NB4 (cell line): Measurements from ENCODE around the gene HELB.

Experiments
- MYC ChIP-seq: IDR thresholded peaks from 2 replicates; pipeline ENCODE4 v1.6.1; 2011; ENCODE audit warnings: low read depth, low read length
- POLR2A ChIP-seq: IDR thresholded peaks from 2 replicates; pipeline ENCODE4 v1.6.1; 2011; ENCODE audit warnings: mild to moderate bottlenecking; ENCODE audit not compliant: insufficient read length; ENCODE audit errors: extremely low read depth
- TF ChIP-seq, protein P1 (sequence below): IDR thresholded peaks from one replicate; pipeline ENCODE4 v1.5.1; 2012; ENCODE audit warnings: low read depth, low read length
- TF ChIP-seq, protein P2 (sequence below): IDR thresholded peaks from 2 replicates; pipeline ENCODE4 v1.6.1; 2011; ENCODE audit warnings: low read depth, low read length

DNA sequence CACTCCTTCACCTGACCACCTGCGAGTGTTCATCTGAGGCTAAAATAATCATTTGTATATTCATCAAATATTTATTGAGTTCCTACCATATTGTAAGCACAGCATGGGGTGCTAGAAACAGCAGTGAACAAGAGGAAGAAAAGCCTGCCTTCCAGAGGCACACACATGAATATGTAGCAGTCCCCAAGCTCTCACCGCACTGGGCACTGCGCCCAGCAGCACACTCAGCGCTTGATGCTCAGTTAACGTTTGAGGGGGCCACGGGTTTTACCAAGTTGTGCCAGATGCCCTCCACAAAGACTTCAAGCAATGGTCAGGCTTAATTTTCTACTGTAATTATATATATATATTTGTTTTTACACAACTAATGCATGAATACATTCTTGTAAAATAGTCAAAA is 52.0 kb downstream of the HELB start:
- TF ChIP-seq, protein P1, sequence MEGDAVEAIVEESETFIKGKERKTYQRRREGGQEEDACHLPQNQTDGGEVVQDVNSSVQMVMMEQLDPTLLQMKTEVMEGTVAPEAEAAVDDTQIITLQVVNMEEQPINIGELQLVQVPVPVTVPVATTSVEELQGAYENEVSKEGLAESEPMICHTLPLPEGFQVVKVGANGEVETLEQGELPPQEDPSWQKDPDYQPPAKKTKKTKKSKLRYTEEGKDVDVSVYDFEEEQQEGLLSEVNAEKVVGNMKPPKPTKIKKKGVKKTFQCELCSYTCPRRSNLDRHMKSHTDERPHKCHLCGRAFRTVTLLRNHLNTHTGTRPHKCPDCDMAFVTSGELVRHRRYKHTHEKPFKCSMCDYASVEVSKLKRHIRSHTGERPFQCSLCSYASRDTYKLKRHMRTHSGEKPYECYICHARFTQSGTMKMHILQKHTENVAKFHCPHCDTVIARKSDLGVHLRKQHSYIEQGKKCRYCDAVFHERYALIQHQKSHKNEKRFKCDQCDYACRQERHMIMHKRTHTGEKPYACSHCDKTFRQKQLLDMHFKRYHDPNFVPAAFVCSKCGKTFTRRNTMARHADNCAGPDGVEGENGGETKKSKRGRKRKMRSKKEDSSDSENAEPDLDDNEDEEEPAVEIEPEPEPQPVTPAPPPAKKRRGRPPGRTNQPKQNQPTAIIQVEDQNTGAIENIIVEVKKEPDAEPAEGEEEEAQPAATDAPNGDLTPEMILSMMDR, result no peak
- TF ChIP-seq, protein P2, sequence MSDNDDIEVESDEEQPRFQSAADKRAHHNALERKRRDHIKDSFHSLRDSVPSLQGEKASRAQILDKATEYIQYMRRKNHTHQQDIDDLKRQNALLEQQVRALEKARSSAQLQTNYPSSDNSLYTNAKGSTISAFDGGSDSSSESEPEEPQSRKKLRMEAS, result no peak
- TF ChIP-seq POLR2A (no peak), MYC (no peak)
